K562 (cell line): ENCODE data around the gene SLFN5. TPM values are rescaled to one million over a fixed set of nuclear protein-coding genes. Genes with fewer than 3 reads are reported as not detected.

Experiments used
- CEBPG ChIP-seq, 3 experiments: fragments of 200-800 bp in 1 of 3; sonication (Bioruptor generic) in 1 of 3; sonication (generic) in 1 of 3; formaldehyde crosslinking in 1 of 3; IDR thresholded peaks in 2 of 3; conservative IDR thresholded peaks in 1 of 3; 2 replicates each; pipeline versions ENCODE4 v1.6.1 to v1.8.0; 2016 to 2022; ENCODE audit warnings: missing compliant biosample characterization in 2 of 3, missing genetic modification characterization in 2 of 3, mild to moderate bottlenecking in 1 of 3, missing genetic modification reagents in 1 of 3
- ETV1 ChIP-seq: fragments of 450-650 bp; conservative IDR thresholded peaks from 2 replicates; pipeline ENCODE4 v1.6.1; 2016; ENCODE audit warnings: missing genetic modification characterization, control low read depth, low read depth, missing compliant biosample characterization
- FOXP1 ChIP-seq: sonication (generic); formaldehyde crosslinking; IDR thresholded peaks from 2 replicates; pipeline ENCODE4 v1.8.0; 2022; ENCODE audit warnings: mild to moderate bottlenecking, missing genetic modification reagents
- FUS ChIP-seq: fragments of 200-400 bp; formaldehyde crosslinking; optimal IDR thresholded peaks from 2 replicates; pipeline ENCODE3; 2017; ENCODE audit warnings: low read depth, low read length
- HES1 ChIP-seq: fragments of 450-650 bp; IDR thresholded peaks from 2 replicates; pipeline ENCODE4 v1.6.1; 2016; ENCODE audit warnings: low read depth, mild to moderate bottlenecking, moderate library complexity
- KDM5B ChIP-seq: fragments of 200-600 bp; sonication (generic); IDR thresholded peaks from 2 replicates; pipeline ENCODE4 v1.6.1; 2012; ENCODE audit warnings: low read depth, mild to moderate bottlenecking, moderate library complexity, low read length, control low read depth, inconsistent platforms; ENCODE audit not compliant: insufficient replicate concordance
- MEIS2 ChIP-seq: fragments of 450-650 bp; IDR thresholded peaks from 2 replicates; pipeline ENCODE4 v1.6.1; 2014; ENCODE audit warnings: mild to moderate bottlenecking; ENCODE audit not compliant: partially characterized antibody
- NCOA2 ChIP-seq, 2 experiments: fragments of 450-650 bp; IDR thresholded peaks; 2 replicates each; pipeline ENCODE4 v1.6.1; 2018; ENCODE audit warnings: mild to moderate bottlenecking in 2 of 2, moderate library complexity in 1 of 2; ENCODE audit not compliant: partially characterized antibody in 2 of 2
- NFE2L1 ChIP-seq: fragments of 450-650 bp; IDR thresholded peaks from 2 replicates; pipeline ENCODE4 v1.6.1; 2016; ENCODE audit warnings: missing genetic modification characterization, low read depth, mild to moderate bottlenecking, missing compliant biosample characterization, moderate library complexity, borderline replicate concordance
- NFYB ChIP-seq: IDR thresholded peaks from 2 replicates; pipeline ENCODE4 v1.6.1; 2011; ENCODE audit warnings: mild to moderate bottlenecking, moderate library complexity; ENCODE audit not compliant: insufficient read length; ENCODE audit errors: extremely low read depth
- PHF21A ChIP-seq: fragments of 450-650 bp; IDR thresholded peaks from 2 replicates; pipeline ENCODE4 v1.6.1; 2017; ENCODE audit warnings: low read depth, borderline replicate concordance
- PREB ChIP-seq: sonication (generic); formaldehyde crosslinking; IDR thresholded peaks from 2 replicates; pipeline ENCODE4 v1.8.1; 2023; ENCODE audit warnings: mild to moderate bottlenecking, missing genetic modification reagents
- PRMT5 ChIP-seq: sonication (generic); formaldehyde crosslinking; IDR thresholded peaks from 2 replicates; pipeline ENCODE4 v1.5.0; 2020; ENCODE audit warnings: missing genetic modification reagents
- PRPF4 ChIP-seq: fragments of 200-400 bp; formaldehyde crosslinking; IDR thresholded peaks from one replicate; pipeline ENCODE4 v1.6.1; 2017; ENCODE audit warnings: low read length, low read depth, mild to moderate bottlenecking; ENCODE audit not compliant: insufficient read depth, poor library complexity, severe bottlenecking
- SP1 ChIP-seq: sonication (generic); formaldehyde crosslinking; IDR thresholded peaks from 2 replicates; pipeline ENCODE4 v1.8.1; 2022; ENCODE audit warnings: mild to moderate bottlenecking, missing genetic modification reagents
- TAF7 ChIP-seq: fragments of 450-650 bp; IDR thresholded peaks from 2 replicates; pipeline ENCODE4 v1.6.1; 2016; ENCODE audit warnings: missing genetic modification characterization, missing compliant biosample characterization
- TAL1 ChIP-seq: fragments of 450-650 bp; IDR thresholded peaks from 2 replicates; pipeline ENCODE4 v1.6.1; 2016; ENCODE audit warnings: mild to moderate bottlenecking
- TOE1 ChIP-seq, 2 experiments: fragments of 450-650 bp in 1 of 2; sonication (generic) in 1 of 2; formaldehyde crosslinking in 1 of 2; IDR thresholded peaks; 2 replicates each; pipeline versions ENCODE4 v1.7.1 to v1.8.0; 2016 to 2022; ENCODE audit warnings: borderline replicate concordance in 2 of 2, mild to moderate bottlenecking in 2 of 2, antibody characterized with exemption in 1 of 2, inconsistent platforms in 1 of 2, low read depth in 1 of 2, missing genetic modification reagents in 1 of 2, moderate library complexity in 1 of 2
- ZNF347 ChIP-seq: fragments of 450-650 bp; formaldehyde crosslinking; IDR thresholded peaks from 2 replicates; pipeline ENCODE4 v1.4.0; 2020; ENCODE audit warnings: low read depth, mild to moderate bottlenecking, moderate library complexity
- ZNF398 ChIP-seq: fragments of 250-450 bp; sonication (Bioruptor Pico); IDR thresholded peaks from 2 replicates; pipeline ENCODE4 v1.8.0; 2021; ENCODE audit warnings: moderate library complexity, mild to moderate bottlenecking, inconsistent platforms
- polyA plus RNA-seq, 8 experiments: library from polyadenylated mRNA; depleted of rRNA in 4 of 8; stranded (reverse) in 5 of 8; unstranded in 3 of 8; fragments of >200 nt; fragmentation: Nextera tagmentation in 2 of 8; fragmentation: Illumina TruSeq in 1 of 8; extraction: Ambion mirVana in 2 of 8; extraction: Trizol in 1 of 8; gene quantifications; 2 replicates each; pipeline versions ENCODE4 v1.2.1 to v1.2.3, GENCODE V29; 2011 to 2014; ENCODE audit warnings: inconsistent platforms in 1 of 8, missing spikeins in 1 of 8
- total RNA-seq, 7 experiments: library from RNA; depleted of rRNA in 6 of 7; stranded (reverse); fragments of >200 nt in 6 of 7; fragmentation: Illumina TruSeq in 2 of 7; extraction: Trizol in 2 of 7; gene quantifications; 2 replicates each; pipeline versions ENCODE4 v1.2.1 to v1.2.3, GENCODE V29; 2011 to 2021; ENCODE audit warnings: low replicate concordance in 1 of 7
- TF ChIP-seq, protein P1 (sequence below): fragments of 450-650 bp; IDR thresholded peaks from 2 replicates; pipeline ENCODE4 v1.6.1; 2016

The SLFN5 gene
- total and polyA plus RNA-seq, 9 of the 15 experiments (the other 6 are each of a cell fraction or from before 2014, with no cell fraction given): under 0.01 to 0.18 (median 0.04) TPM; not detected in 1

DNA sequence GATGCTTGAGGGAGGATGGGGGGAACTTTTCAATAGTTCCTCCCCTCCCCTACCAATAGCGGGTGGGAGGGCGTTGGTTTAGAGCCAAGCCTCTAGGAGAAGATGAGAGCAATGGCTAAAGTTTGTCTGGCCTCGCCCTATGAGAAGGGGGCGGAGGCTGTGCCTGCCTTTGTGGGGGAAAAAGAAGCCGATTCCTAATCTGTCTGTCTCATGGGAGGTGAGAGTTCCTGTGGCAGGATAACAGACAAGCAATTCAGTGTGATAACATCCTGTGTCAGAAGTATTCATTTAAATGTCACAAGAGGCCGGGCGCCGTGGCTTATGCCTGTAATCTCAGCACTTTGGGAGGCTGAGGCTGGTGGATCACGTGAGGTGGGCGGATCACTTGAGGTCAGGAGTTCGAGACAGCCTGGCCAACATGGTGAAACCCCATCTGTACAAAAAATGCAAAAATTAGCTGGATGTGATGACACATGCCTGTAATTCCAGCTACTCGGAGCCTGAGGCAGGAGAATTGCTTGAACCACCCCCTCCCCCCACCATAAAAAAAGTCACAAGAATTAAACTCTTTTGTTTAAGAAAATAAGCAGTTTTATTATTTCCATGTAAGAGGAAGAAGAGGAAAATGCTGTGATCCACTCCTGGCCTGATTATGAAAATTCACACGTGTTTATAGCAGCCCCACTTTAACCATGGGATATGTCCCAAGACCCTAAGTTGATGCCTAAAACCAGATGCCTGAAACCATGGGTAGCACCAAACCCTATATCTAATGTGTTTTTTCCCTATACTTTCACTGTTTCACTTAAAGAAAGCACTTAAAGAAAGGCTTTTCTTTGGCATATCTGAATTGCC lies 1.7 kb downstream of the SLFN5 start (continued):
- TF ChIP-seq, protein P1, sequence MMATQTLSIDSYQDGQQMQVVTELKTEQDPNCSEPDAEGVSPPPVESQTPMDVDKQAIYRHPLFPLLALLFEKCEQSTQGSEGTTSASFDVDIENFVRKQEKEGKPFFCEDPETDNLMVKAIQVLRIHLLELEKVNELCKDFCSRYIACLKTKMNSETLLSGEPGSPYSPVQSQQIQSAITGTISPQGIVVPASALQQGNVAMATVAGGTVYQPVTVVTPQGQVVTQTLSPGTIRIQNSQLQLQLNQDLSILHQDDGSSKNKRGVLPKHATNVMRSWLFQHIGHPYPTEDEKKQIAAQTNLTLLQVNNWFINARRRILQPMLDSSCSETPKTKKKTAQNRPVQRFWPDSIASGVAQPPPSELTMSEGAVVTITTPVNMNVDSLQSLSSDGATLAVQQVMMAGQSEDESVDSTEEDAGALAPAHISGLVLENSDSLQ: peak; percentile 48; the same call in 1 of the 2 replicates
- no peak for TF ChIP-seq PHF21A
- no peak for TF ChIP-seq KDM5B
- no peak for TF ChIP-seq CEBPG (CRISPR knock-in tag; IDR thresholded peaks at IDR 0.05)
- TF ChIP-seq CEBPG (tag; conservative IDR thresholded peaks at IDR 0.05 in 1 of 2, IDR thresholded peaks at IDR 0.05 in 1 of 2): peak in 1 of 2 experiments; percentile 48; a peak in 1 of 4 replicates
- no peak for TF ChIP-seq PREB (CRISPR knock-in tag)
- no peak for TF ChIP-seq PRPF4
- TF ChIP-seq TAL1: peak; percentile 29; the same call in 1 of the 2 replicates
- TF ChIP-seq PRMT5: no peak
- no peak for TF ChIP-seq TAF7
- TF ChIP-seq NCOA2 (IDR thresholded peaks at IDR 0.05; ENCODE audit: partially characterized antibody in 2 of 2): no peak
- TF ChIP-seq NFE2L1 (tag): no peak
- no peak for TF ChIP-seq ZNF347 (CRISPR knock-in tag)
- no peak for TF ChIP-seq ZNF398 (CRISPR knock-in tag)
- TF ChIP-seq HES1: peak; percentile 90
- TF ChIP-seq SP1 (CRISPR knock-in tag): no peak
- TF ChIP-seq FUS: no peak
- peak; percentile 79; the same call in 1 of the 2 replicates for TF ChIP-seq TOE1 (IDR thresholded peaks at IDR 0.05; ENCODE audit: borderline replicate concordance)
- TF ChIP-seq TOE1 (CRISPR knock-in tag; IDR thresholded peaks at IDR 0.05; ENCODE audit: borderline replicate concordance, low read depth): no peak
- TF ChIP-seq MEIS2: peak; percentile 24
- peak; percentile 84 for TF ChIP-seq ETV1 (tag)
- TF ChIP-seq FOXP1 (CRISPR knock-in tag): no peak
- no peak for TF ChIP-seq NFYB
